Ramos (cell line): ENCODE results near the gene PACSIN2.

Experiments used
- in situ Hi-C: fragments of 300-500 bp; cut with MboI; formaldehyde crosslinking; loops from one replicate; pipeline ENCODE4 v1.14.3; 2022; ENCODE audit warnings: low sequenced_read_pairs; ENCODE audit not compliant: unreplicated experiment

Gene PACSIN2

DNA sequence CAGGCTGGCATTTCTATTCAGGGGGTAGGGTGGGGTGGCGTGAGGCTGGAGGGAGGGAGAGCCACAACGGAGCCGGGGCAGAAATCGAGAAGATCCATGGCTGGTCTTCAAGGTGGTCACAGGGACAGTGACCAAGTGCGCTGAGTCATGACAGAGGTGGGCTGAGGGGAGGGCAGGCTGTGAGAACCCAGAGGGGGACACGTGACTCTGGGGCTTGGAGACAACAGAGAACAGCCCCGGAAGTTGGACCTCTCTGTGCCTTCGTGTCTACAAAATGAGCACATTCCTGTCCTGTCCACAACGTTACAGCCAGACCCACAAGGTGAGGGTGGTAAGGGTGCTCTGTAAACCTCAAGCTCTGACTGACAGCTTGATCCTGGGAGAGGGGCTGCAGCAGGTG is 122.8 kb downstream of the PACSIN2 start:
- in situ Hi-C loops = no loop called here

DNA sequence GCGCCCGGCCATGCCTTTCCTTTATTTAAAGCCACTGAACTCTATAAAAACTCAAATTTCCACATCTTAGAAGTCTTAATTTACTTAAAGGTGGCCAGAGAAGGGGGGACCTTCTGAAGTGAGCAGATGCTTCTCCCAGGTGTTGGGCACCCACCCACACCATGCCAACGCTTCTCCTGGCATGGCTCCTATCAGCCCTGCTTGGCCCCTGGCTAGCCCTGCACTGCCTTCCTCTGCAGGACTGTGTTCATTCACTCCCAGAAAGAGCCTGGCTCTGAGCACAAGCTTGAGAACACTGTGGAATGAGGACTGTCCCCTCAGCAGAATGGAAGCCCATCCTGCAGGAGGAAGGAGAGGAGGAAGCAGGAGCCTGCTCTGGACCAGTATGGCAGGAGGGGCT is 123.3 kb downstream of the PACSIN2 start:
- in situ Hi-C loops = no loop called here

DNA sequence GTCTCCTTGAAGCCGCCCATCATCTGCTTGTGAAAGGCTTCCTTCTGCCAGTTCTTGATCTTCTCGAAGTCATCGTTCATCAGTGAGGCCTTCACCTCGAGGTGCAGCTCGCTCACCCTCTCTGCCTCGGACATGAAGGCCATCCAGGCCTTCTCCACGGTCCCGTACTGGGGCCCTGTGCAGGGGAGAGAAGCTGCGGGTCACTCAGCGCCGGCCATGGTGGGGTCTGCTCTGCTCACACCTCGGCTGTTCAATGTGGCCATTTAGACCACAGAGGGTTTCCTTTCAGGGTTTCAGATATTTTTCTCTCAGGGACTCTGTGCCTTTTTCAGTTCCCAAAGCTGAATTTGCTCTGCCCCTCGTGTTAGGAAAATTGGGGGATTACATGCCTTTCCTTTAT is 123.9 kb downstream of the PACSIN2 start:
- in situ Hi-C loops = no loop called here

DNA sequence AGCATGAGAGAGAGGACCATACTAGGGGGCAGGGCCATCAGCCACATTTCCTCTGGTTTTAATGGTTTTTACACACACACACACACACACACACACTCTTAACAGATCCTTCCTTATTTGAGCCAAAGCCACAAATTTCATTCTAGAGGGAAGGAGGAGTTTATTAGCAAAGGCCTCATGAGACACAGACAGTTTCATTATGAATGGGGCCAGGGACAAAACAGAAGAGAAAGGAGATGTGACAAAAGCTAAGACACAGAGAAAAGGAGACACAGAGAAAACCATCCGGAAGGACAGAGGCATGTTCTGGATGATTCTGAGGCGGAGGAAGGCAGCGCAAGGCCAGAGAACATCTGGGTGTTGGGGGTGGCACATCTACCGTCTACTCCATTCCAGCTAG is 125.6 kb downstream of the PACSIN2 start:
- in situ Hi-C loops = no loop called here

DNA sequence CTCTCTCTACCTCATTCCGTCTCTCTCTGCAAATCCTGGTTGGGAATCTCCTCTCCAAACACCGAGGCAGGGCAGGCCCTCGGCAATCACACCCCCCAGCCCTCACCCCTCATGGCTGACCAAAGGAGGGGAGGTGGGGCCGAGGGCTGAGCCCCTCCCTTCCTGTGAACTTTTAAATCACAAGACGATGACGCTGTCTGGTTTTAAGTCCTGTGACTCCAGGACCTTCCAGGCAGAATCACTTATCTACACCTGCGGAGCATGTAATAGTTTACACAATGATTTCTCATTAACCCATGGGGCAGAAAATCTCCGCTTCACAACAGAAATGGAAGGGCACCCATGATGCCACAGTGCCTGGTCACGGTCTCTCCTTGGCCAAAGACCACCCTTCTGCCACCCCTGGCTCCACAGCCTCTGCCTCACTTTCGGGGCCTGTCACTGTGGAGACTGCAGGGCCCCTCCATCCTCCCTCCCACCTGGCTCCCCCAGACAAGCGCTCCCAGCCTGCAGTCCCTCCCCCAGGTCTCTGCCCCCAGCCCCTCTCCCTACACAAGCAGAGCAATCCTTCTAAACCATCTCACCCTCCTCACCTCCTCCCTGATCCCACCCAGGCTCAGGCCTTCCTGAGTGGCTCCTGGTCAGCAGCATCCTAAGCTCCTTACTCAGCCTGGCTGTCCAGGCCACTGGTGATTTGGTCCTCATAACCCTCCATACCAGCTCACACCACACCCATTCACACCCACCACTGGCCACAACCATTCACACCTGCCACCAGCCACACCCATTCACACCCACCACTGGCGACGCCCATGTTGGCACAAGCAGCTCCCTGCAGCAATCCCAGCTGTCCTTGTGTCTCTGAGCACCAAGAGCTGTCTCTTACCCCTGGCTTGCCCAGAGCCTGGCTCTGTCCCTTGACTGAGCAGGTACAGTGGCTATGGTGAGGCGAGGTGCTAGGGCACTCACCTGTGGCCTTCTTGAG is 127.1 kb downstream of the PACSIN2 start:
- in situ Hi-C loops = no loop called here

DNA sequence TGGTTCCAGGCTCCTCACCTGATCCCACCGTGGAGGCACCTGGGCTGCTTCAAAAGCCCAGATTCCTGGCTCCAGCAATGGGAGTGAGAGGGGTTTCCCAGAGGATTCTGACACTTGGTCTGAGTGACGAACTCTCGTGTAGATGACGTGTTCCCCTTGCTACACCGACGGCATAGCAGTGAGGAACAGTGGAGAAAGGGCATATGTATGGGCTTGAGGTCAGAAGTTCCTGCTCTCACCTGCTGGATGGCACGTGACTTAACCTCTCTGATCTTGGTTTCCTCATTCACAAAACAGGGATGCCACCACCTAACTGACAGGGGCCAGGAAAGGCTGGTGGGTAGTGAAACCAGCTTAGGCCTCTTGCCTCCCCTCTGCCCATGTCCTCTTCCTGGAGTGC is 127.8 kb downstream of the PACSIN2 start:
- in situ Hi-C loops = no loop called here

DNA sequence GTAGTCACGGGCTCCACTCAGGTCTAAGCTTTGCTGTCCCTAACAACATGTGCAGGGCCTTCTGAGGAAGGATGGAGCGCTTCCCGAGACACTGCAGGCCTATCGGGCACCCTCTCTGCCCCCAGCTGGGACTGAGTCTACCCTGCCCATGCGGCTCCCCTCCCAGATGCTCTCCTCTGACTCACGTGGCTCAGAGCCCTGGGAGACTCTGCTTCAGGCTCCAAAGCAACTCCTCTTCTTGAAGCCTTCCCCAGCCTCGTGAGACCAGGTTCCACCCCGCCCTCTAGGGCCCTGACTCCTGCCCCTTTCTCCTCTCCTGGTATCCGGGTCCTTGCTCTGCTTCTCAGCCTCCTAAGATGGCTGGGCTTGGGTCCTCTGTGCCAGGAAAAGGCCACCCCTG is 129.5 kb downstream of the PACSIN2 start:
- in situ Hi-C loops = no loop called here

DNA sequence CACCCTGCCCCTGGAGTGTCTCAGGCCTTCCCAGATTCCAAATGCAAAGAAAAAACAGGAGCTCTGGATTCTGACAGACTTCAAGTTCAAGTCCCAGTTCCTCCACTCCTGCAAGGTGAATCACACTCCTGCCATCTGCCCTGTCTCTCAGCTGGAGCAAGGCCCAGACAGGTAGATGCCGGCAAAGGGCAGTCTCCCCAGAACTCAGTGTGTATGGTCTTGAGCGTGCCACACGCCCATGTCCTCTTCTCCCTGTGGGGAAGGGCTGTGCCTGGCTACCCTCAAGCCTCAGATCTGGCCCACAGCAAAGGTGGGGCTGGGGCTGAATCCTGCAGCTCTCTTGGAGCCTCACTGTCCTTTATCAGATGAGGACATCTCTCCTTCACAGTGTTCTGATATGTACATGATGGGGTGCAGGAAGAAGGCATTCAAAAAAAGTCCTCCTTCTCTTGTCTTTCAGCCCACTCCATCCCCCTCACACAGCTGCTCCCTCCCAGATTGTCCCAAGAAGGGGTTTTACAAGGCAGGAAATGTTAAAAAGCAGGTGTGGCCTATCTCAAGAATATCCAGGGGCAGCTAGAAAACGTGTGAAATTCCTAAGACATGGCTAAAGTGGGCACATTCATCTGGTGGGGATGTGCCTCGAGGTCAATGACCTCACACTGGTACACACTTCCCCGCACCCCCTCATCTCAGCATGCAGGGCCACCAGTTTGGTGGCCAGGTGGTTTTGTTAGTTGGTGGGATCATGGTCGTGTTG is 130.2 kb downstream of the PACSIN2 start:
- in situ Hi-C loops = no loop called here

DNA sequence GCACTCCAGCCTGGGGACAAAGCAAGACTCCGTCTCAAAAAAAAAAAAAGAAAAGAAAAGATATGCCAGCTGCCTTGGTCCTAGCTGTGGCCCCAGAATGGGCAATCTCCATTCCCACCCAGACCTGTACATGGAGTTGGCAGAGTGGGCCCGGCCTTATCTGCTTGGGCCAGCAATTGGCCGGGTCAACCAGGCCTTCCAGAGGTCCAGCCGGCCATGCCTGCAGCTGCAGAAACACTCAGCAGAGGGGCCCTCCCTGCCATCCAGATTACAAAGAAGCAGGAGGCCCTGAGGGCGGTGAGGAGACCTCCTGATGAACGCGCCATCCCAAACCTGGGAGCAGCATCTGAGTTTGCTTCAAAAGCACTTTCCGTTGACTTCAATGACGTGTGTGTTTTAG is 131.0 kb downstream of the PACSIN2 start:
- in situ Hi-C loops = no loop called here

DNA sequence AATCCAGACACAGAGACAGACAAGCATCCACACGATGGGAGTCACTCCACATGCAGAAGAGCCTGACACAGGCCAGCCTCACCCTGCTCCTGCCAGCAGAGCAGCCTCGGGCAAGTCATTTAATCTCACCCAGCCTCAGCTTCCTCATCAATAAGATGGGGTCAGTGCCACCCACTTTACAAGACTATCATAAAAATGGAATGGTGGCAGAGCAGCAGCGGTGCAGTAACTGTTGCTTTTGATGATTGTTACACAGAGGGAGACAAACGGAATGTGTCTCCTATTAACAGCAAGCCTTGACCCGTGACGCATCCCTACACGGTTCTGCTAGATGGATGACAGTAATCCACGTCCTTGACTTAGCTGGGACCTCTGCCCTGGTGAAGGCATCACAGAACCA is 131.8 kb downstream of the PACSIN2 start:
- in situ Hi-C loops = no loop called here

DNA sequence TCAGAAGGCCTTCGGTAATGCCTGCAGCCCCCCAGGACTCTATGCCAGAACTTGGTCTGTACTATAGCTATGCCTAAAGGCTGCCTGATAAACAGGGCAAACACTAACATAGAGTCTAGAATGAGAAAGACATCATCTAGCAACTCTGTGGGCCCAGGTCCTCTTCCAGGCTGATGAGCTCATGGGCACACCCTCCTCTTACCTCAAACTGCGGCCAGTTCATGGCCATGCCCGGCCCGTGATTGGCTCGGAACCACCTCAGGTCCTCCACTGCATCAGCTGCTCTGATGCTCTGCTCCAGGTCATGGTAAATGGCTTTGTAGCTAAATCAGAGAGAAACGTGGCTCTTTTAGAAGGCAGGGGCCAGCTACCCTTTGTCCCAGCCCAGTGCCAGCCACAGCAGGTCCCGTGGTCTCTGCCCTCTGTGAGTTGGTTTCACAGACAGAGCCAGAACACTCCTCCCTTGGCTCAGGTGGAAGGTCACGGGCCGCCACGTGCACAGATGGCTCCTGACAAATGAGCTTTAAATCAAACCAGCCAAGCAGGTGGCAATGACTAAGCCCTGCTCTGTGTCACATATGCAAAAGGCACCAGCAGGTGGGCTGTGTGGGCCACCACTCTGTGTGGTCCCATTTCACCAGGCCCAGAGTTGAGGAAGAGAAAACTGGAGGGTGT is 132.8 kb downstream of the PACSIN2 start:
- in situ Hi-C loops = no loop called here

DNA sequence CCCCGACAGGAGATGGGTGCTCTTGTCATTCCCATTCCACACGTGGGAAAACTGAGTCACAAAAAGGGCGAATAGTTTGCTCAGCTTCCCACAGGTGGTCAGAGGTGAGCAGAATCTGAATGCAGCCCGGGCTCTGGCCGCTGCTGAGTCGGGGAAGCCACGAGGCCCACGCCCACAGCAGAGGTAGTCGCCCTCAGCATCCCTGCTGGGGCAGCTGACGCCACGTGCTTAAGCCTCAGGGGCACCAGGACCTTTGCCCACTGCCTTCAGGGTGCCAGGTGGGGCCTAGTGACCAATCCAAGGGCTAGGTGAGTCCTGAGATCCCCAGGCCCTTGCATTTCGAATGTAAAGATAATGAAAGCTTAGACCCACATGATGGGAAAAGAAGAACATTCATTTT is 133.7 kb downstream of the PACSIN2 start:
- in situ Hi-C loops = no loop called here

DNA sequence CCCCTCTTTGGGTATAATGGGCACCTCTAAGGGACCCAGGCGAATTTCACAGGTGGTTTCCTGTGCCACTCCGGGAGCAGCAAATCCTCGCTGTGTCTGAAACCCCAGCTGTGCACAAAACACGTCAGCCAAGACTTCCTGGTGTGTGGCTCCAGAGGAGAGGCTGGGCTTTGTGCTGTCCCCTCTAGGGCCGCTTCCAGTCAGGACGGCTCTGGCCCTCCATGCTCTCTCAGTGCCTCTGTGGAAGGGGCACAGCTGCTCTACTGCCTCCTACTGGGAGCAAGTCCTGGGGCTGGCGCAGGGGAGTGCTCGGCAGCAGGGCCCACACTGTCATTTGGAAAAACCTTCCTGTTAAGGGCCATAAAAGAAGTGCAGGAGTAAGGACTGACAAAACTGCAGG is 134.1 kb downstream of the PACSIN2 start:
- in situ Hi-C loops = no loop called here

DNA sequence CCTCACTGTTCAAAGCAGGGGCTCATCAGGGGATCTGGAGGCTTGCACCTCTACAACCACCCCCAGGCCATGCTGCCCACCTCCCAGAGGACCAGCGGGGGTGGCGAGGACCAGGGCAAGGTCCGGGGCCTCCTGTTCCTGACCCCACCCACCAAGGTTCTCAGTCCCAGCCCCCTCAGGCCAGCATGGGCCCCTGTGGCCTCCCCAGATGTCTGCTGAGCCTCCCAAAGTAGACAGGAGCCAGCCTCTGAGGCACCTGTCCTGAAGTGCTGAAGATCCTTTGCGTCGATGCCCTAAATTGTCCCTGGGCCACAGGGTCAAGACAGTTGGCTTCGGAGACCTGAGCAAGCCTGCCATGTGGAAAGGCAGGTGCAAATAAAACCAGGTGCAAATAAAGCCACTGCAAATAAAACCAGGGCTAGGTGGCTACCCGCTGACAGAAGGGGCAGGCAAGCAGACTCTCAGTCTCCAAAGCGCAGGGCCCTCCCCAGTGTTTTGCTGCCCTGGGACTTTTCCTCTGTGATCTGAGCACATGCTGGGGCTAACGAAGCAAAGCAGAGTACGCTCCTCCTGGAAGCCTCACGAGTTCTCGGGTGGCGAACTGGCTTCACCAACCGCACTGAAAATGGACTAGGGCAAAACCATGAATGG is 135.5 kb downstream of the PACSIN2 start:
- in situ Hi-C loops = no loop called here

DNA sequence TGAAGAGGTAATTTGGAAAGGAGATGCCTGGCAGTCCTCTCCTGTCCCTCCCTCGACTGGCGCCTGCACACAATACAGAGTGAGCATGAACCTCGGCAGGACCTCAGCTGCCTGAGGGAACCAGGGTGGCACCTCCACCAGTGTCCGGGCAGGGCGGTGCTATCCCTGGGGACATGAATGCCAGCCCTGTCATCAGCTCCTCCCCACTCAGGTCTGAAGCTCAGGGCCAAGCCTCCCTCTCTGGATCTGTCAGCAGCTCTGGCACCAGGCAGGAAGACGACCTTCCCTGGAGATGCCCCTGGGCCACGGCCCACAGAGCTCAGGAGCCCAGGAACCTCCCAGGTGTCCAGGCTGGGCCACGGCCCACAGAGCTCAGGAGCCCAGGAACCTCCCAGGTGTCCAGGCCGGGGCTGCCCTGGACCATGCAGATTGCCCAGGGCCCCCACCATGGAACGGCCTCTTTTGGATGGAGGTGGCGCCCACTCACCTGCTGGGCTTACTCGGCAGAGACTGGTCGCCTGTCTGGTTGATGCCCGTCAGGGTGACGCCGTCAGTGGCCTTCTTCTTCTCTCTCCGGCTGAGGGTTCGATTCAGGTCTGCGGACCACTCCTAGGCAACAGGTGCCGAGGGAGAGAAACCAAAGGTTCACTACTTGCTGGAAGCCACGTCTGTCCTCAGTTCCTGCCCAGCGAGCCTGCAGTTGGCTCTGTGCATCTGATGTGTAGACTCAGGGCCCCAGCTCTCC is 136.2 kb downstream of the PACSIN2 start:
- in situ Hi-C loops = no loop called here

DNA sequence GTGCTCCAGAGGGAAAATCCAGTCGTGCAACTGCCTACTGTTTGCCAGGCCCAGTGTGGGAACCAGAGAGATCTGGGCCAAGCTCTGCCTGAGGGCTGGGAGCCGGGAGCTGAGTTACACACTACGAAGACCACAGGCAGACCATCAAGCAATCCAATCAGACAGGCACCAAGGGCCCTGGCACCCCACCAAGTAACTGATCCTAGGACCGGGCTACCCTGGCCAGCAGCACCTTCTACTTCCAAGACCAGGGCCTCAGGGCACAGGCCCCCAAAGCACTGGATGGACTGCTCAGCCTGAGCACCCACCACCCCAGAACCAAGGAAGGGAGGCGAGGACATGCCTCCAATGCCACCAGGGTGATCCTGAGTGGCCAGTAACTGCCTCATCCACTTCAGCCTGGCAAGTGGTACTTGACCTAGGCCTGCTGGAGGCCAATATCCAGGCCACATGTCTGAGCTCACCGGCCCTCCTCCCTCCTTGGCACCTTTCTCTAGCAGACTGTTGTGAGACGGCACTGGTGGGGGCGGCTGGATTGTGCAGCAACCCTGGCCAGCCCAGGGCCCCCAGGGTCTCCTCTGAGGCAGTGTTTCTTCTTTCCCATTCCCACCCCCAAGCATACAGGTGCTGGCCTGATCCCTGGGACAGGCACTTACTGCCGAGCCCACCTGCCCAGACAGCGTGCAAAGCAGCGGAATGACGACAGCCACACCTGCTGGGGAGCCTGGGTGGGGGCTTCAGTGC is 137.2 kb downstream of the PACSIN2 start:
- in situ Hi-C loops = no loop called here

DNA sequence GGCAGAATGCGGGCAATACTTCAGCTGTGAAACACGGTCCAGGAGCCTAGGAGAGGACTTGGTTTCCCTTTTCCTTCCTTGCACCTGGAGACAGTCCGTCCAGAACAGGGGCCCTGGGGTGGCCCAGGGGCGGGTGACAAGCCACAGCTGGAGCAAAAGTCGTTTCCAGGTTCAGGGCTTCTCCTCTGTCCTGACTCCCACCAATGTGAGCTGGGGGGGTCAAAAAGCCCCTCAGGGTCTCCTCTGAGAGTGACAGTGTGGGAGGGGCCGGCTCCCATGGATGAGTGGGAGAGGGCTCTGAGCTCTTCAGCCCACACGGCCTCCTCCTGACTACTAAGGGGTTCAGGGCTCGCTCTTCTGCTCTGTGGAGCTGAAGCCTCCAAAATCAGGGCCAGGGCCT is 137.8 kb downstream of the PACSIN2 start:
- in situ Hi-C loops = no loop called here

DNA sequence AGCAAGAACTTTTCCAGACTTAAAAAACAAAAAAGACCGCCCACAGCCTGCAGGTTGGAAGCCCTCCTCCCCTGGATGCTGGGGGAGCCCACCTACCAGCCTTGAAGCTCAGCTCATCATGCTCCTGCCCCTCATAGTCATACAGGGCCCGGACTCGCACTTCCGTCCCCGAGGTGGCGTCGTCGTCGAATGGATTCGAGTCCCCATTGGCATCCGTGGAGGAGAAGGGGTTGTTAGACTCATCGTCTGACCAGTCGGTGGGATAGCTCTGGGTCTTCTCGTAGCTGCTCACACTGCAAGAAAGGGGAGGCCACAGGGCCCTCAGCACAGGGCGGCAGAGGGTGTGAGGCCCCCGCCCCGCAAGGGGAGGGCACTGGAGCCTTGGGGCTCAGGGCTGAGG is 138.9 kb downstream of the PACSIN2 start:
- in situ Hi-C loops = no loop called here

DNA sequence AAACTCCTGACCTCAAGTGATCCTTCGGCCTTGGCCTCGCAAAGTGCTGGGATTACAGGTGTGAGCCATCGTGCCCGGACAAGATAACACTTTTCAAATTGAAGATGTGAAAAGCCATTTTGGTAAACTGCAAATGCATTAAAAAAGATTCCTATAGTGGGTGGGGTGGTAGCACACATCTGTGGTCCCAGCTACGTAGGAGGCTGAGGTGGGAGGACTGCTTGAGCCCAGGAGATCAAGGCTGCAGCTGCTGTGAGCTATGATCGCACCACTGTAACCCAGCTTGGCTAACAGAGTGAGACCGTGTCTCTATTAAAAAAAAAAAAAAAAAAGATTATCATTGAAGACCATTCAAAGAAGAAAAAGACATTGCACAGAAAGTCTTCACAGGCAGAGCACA is 140.9 kb downstream of the PACSIN2 start:
- in situ Hi-C loops = no loop called here
